T1000 (cell line): ENCODE measurements around the gene LCN9.
"Not testable (repeated sequence)": the region's sequence is repeated elsewhere in the genome, so short reads cannot be mapped to it uniquely, and the experiment has no call there.

Experiments
- DNase-seq: peaks from one replicate; lab custom pipeline; 2025; ENCODE audit warnings: mixed read lengths; lab: John Stamatoyannopoulos, UW

The LCN9 gene

DNA sequence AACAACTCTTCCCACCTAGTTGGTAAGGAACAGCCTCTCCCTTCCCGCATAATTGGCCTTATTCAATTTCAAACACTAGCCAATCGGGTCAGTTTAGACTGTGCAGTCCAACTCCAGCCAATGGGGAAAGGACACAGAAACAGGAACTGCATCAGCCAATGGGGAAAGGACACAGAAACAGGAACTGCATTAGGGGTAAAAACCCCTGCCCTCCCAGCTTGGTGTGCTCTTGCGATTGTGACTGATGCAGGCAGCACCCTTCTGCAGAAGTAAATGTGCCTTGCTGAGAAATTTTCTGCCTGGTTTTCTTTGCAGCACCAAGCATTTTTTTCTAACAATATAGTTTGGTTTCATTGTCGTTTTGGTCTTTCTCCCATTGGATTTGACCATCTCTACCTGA is 15.2 kb upstream of the LCN9 start:
- no peak for DNase-seq

DNA sequence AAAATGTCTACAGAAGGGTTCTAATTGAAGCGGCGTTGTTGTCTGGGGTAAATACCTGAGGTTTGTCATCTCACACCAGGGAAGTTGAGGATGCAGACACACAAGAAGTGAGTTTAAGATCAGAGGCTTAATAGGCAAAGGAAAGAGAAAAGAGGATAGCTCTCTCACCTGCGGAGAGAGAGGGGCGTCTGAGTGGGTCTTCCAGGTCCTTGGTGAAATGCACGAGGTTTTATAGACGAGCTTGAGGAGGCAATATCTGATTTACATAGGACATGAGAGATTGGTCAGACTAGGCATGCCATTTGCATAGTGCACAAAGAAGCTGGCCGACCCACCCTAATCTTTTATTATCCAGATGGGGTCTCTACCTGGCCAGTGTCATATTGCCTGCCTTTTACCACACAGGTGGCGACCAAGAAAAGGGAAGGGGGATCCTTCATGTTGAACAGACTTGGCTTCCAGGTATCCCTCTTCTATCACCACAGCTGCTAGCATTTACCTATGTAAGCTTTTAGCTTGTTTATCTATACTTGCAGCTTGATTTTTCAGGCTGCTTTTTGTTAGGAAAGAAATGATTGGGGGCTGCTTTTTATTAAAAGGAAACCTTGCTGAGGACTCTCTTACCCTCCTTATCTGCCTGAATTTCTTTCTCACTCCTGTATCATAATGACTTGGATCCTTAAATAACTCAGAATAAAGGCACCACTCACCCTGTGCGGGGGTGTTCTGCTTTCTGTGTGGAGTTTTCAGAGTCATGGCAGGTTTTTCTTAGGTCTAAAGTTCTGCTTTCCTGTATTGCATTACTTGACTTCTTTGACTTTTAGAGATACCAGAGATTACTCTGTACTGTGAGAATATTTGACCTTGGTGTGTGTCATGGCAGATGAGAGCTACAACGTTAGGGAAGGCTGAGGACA is 14.4 kb upstream of the LCN9 start:
- no peak for DNase-seq

DNA sequence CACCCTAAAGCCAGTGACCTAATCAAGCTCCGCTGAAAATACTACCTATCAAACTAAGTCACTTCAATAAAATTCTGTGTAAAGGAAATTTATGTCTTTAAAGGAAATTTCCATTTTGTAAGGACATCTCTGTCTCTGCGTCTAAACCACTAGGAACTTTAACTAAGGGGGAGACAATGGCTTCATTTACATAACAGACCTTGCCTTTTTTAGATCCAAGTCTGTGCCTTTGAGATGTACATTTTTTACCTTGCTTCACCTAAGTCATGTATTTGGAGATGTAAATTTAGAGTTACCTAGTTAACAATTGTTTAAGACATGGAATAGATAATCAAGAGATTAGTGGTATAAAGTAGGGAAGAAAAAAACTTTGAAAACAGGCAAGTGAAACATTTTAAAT is 13.6 kb upstream of the LCN9 start:
- DNase-seq = no peak

DNA sequence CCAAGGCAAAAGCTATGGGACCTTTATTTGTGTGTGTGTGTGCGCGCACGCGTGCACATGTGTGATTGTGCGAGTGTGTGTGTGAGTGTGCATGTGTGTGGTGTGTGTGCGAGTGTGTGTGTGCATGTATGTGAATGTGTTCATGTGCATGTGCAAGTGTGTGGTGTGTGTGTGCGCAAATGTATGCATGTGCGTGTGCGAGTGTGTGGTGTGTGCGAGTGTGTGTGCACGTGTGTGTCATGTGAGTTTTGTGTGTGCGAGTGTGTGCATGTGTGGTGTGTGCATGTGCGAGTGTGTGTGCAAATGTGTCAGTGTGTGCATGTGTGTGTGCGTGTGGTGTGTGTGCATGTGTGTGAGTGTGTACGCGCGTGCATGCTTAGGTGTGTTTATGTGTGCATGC is 12.7 kb upstream of the LCN9 start:
- DNase-seq = no peak

DNA sequence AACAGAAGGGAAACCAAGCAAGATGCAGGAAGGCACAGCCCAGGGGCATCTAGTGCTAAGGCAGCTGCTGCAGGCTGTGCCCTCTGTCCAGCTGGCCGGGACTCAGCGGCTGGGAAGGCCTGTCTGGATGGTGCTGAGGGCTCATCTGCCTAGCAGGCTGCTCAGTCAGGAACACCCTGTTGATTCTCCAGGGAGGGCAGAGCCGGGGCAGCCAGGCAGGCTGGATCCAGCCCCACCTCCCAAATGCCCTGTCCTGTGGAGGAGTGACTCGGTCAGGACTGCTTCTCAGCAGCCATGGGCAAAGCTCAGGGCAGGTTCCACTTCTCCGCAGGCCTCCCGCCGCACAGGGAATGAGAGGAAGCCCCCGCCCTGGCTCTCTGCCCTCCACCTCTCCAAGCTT is 7.8 kb upstream of the LCN9 start:
- DNase-seq = no peak

DNA sequence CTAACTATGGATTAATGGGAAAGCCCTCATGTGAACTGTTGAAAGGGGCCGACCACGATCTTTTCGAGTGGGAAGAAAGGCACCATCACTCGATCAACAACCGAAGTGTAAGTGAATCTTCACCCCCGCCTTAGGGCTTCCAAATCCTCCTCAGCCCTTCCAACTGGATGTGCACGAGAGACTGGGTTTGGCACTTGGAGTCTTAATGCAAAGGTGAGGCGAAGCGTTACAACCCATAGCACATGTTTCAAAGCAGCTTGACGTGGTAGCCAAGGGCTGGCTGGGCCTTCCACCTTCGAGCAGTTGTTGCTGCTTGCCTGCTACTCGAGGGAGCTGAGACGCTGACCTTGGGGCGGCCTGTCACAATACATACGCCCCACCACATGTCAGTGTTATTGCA is 5.7 kb upstream of the LCN9 start:
- DNase-seq = no peak

DNA sequence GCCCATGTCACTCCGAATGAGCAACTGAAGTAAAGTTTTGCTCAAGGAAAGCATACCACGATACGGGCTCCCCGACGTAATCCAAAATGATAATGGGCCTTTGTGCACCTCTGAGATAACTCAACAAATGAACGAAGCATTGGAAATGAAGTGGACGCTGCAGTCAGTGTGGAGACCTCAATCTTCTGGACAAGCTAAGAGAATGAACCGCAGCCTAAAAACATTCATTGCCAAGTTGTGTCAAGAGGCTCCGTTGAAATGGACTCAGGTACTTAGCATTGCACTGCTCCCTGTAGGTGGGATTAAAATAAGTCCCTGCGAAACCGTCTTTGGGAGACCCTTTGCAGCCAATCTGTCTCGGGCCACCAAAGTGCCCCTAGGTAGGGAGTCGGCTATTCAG is 3.9 kb upstream of the LCN9 start:
- DNase-seq = no peak

DNA sequence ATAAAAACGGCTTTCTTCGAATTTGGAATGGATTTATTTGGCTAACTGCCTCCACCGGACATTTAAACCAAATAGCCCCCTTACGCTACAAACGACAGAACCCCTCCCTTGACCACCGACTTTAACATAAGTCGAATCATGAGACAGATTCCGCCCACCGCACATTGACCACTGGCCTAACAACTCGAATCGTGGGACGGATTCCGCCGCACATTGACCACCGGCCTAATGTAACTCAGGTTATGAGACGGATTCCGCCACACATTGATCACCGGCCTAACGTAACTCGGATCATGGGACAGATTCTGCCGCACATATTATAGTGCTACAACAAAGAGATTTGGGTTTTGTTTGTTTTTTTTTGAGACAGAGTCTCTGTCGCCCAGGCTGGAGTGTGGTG is 2.7 kb upstream of the LCN9 start:
- DNase-seq = no peak

DNA sequence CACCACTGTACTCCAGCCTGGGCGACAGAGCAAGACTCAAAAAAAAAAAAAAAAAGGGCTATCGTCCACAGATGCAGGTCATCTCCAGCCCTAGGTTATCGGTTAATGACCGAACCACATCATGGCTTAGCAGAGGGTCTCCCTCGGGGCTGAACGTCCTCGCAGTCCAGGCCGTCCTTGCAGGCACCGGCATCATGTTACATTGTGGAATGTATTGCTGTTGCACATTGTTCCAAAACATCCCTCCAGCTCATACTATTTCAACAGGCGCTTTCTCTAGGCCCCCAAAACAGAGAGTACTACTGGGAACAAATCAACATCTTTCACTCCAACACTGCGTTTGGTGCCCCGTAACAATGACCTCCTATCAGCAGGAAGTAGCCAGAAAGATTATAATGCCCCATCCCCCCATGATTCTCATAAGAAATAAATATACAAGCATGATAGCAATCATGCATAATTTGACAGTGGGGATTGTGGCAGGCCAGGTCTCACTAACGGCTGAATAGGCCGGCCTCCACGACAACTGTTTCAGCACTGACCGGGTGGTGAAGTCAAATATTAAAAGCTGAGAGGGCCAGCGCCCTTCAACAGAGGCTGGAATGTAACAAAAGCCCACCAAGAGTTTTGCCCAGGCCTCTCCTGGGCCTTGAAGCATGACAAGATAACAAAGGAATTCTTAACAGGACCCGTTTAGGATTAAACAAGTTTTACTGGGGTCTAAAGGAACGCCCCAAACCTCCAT is 1.1 kb upstream of the LCN9 start:
- no peak for DNase-seq

DNA sequence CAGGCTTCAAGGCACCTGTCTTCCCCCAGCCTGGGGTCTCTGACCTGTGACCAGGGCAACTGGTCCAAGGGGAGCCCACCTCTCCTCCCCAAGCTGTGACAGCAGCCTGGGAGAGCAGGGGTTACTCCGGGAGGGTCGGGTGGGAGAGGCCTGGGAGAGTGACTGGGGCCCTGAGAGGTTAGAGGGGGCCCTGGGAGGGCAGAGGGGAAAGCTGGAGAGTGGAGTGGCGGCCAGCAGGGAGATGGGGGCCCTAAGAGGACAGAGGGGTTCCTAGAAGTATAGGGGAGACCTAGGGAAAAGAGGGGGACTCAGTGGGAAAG is 302 bp downstream of the LCN9 start:
- DNase-seq = no peak

DNA sequence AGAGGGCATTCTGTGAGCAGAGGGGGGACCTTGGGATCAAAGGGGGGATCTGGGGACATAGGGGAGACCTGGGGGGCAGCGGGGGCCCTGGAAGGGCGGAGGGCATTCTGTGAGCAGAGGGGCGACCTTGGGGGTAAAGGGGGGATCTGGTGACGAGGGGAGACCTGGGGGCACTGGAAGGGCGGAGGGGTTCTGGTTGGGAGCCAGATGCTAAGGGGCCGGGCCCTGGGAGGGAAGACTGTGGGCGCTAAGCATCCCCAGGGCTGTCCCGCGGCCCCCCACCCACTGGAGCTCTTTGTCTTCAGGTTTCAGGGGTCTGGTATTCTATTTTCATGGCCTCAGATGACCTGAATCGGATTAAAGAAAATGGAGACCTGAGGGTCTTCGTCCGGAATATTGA is 748 bp downstream of the LCN9 start:
- no peak for DNase-seq

DNA sequence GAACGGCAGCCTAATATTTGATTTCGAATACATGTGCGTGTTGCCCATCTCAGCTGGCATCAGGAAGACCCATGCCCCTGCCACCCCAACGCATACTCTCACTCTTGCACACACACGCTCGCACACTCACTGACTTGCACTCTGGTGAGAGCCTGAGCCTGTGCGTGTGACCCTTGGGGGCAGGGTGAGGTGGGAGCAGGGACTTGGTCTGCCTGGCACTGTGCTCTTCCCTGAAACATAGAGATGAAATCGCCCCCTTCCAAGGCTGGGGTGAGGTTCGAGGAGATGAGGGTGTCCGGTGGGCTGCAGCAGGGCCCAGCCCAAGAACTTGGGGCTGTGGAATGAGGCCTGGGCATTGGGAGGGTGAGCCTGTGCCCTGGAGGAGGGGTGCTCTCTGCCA is 1.2 kb downstream of the LCN9 start:
- DNase-seq = no peak

DNA sequence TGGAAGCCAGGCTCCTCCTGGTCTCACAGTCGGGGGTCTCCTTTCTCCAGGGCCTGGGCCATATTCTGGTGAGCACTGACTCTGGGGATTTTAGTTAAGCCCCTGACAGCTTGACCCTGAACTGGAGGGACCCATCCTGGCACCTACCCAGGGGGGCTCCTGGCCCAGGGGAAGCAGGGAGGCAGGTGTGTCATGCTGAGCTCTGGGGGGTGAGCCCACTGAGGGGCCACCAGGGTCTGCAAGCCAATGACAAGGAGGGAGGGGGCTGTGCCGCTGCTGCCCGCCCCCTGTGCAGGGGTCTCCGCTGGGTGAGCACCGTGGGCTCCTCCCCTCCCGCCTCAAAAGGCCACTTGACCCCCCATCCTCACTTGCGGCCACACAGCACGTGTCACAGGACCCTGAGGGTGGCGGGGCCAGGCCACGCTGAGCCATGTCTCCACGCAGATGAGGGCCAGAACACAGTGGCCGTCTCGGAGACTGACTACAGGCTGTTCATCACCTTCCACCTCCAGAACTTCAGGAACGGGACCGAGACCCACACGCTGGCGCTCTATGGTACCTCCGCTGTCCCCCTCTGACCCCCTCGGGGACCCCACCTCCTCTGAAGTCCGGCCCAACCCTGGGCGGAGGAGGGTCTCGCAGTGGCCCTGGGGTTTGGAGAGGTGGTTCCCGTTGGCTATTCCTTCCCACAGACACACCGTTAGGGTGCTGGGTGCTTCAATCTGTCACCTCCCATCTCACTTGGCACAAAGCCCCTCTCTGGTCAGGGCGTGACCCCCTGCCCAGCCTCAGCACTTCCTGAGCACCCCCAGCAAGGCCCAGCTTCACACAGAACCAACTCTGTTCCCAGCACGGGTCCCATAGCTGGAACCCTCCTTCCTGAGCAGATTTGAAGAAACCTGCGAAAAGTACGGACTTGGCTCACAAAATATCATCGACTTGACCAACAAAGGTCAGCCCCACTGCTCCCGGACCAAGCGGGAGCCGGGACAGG is 2.0 kb downstream of the LCN9 start:
- no peak for DNase-seq

DNA sequence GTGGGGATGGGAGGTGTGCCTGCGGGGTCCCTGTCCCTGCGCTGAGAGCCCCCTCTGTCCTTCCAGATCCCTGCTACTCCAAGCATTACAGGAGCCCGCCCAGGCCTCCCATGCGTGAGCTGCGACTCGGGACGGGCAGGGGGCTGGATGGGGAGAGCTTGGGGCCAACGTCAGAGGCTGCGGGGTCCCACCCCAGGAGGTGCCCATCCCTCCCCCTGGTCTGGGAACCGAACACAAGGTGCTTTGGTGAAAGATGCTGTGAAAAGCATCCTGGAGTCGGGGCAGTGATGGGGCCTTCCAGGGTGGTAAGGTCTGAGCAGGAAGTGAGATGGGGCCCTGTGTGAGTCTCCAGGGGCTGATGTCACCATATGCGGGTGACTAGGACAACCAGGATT is 2.7 kb downstream of the LCN9 start:
- DNase-seq = no peak

DNA sequence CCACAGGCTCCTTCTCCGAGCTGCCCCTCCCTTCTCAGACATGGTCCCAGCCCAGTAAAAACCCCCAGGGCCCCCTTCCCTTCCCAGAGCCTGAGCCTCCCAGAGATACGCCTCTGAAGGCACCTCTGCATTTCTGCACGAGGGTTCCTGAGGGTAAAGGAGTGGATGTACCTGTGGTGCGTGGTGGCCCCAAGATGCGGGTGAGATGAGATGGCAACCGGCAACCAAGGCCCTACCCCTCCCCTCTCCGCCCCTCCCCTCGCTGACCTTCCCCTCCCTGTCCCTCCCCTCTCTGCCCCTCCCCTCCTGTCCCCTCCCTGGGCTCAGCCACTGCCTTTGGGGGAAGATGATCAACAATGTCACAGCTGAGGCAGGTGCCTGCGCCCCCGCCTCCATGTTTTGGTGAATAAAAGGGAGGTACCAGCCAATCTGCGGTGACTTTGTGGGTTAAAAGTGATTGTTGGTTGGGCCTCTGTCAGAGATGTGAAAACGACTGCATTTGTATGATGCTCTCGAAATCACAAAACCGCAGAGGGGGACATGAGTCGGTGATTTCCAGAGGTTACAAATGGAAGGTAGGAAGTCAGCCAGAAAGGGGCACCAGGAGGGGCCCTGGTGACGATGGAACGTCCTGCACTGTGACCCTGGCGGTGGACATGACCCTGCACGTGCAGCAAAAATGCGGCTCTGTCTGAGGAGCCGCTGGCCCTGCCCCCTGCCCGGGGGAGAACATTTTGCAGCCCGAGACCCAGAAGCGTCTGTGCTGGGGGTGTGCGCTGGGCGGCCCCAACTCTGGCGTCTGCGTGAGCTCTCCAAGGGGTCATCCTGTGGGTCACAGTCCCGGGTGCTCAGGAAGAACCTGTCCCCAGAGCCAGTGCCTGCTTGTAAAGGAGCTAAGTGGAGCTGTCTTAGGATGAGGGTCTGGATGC is 3.7 kb downstream of the LCN9 start:
- DNase-seq = no peak

DNA sequence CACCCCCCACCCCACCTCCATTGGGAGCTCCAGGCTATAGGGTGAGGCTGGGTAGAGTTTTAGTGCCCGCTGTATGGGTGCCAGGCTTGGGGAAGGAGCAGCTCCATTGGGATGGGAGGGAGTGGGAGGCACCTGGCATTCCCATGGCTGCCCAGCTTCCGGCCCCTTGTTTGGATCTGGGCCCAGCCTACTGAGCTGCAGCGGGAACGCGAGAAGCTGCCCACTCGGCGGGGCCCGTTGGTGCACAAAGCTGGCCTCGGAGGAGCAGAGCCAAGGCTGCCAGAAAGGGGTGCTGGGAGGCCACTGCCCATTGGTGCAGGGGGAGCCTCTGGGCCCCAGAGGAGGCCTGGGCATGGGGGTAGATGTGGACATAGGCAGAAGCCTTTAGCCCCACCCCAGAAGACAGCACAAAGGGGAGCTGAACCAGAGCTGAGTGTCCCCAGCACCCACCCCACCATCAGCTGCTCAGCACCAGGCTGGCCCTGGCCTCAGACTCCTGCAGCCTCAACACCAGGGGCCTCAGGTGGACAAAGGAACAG is 4.4 kb downstream of the LCN9 start:
- no peak for DNase-seq

DNA sequence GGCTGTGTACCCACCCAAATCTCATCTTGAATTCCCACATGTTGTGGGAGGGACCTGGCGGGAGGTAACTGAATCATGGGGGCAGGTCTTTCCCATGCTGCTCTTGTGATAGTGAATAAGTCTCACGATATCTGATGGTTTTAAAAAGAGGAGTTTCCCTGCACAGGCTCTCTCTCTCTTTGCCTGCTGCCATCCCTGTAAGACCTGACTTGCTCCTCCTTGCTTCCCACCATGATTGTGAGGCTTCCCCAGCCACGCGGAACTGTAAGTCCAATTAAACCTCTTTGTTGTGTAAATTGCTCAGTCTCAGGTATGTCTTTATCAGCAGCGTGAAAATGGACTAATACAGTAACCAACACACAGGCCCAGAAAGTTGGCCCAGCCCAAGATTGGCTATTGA is 5.9 kb downstream of the LCN9 start:
- DNase-seq = not testable (repeated sequence)

DNA sequence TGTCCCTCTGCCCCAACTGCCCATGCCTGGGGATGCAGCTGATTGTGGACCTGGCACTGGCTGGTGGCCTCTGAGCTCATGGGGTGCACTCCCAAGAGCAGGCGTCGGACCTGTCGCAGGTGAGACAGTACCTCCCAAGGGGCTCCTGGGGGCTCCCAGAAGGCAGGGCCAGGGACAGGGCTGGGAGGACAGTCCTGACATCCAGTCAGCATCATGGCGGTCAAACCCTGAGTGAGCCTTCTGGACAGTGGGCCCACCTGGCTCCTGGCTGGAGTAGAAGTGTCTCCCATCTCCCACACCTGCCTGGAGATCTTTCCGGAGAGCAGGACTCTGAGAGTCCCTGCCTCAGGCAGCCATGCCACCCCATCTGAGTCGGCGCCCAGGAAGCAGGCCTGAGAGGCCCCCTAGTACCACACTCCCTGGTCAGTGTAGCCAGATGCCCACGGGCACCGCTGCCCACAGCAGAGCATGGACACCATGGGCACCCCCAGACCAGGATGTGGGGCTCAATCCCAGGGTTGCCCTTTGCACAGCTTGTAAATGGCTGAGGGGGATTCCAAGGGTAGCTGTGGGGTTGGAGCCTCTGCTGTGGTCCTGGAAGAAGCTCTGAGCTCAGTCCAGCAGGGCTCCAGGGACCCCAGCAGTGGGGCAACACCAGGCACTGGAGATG is 6.6 kb downstream of the LCN9 start:
- DNase-seq = no peak

DNA sequence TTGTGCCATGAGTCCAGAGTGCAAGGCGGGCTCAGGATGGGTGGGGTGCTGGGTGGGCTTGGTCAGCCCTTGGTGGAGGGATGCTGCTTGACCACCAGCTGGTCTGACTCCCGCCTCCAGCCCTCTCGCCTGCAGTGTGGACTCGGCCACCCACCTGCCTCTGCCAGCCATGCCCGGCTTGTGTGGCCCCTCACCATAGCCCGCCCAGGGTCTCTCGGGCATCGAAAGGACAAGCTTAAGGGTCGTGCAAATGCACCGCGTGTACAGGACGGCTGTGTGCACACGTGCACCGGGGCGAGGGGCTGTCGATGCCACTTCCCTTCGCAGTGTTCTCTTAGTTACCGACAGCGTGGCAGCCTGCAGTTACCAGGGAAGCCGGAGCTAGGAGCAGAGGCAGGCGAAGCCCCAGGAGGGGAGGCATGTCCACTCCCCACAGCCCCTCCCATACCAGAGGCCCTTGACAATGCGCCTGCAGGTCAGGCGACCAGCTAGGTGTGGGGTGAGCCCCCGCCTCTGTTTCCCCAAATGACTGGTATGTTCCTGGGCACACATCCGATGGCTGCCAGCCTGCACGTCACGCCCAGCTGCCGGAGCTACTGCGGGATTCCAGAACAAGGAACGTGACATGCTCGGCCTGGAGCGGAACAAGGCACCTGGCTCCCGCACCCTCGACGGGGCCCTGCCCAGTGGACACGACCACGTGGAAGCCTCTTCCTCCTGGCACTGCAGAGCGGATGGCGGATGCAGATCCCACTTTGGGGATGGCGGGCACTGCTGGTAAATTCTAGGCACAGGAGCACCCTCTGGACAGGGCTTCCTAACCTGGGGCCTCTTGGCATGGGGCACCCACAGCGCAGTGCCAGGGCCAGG is 7.8 kb downstream of the LCN9 start:
- DNase-seq = no peak
